A549 (cell line): ENCODE measurements around the gene SYNE3. TPM values are rescaled to one million over a fixed set of nuclear protein-coding genes. Genes with fewer than 3 reads are reported as not detected.

Source experiments
- ATAC-seq, 2 experiments: fragments of 200-7000 bp in 1 of 2; fragments of >200 bp in 1 of 2; cut with Nextera tagmentation in 1 of 2; cut with Tn5 transposase in 1 of 2; 3 replicates each; pipeline versions ENCODE4 v1.8.0 to v1.9.1; 2018 to 2020; ENCODE audit warnings: mild to moderate bottlenecking in 1 of 2, moderate library complexity in 1 of 2
- CTCF ChIA-PET: fragments of 300-600 bp; sonication (Branson Sonifier 250); formaldehyde crosslinking; extraction: SDS; loops from one replicate; lab custom pipeline; 2021; ENCODE audit warnings: antibody characterized with exemption, inconsistent platforms; lab: Yijun Ruan, JAX
- POLR2A ChIA-PET: fragments of 350-600 bp; formaldehyde crosslinking; extraction: SDS; loops from one replicate; lab custom pipeline; 2021; ENCODE audit warnings: antibody characterized with exemption, inconsistent platforms; lab: Yijun Ruan, JAX
- DNase-seq, 2 experiments: peaks; one replicate each; pipeline versions ENCODE4 v3.0.0 to v3.0.0-alpha.2; 2011 to 2016; ENCODE audit warnings: low read depth in 1 of 2, low spot score in 1 of 2
- FAIRE-seq: peaks from 2 replicates; lab custom pipeline; 2011; peaks lifted over from hg19 to GRCh38; lab: Jason Lieb, UNC
- H3K27ac ChIP-seq, 2 experiments: fragments of >200 bp; sonication (Bioruptor Twin); formaldehyde crosslinking; 3 replicates each; pipeline ENCODE4 v1.5.1; 2016 to 2017
- H3K4me1 ChIP-seq: fragments of >200 bp; sonication (Bioruptor Twin); formaldehyde crosslinking; 3 replicates; pipeline ENCODE4 v1.6.1; 2016
- H3K4me2 ChIP-seq: fragments of >200 bp; sonication (Bioruptor Twin); formaldehyde crosslinking; 3 replicates; pipeline ENCODE4 v1.6.1; 2016
- H3K4me3 ChIP-seq: fragments of >200 bp; sonication (Bioruptor Twin); formaldehyde crosslinking; 3 replicates; pipeline ENCODE4 v1.5.1; 2016
- H3K9me3 ChIP-seq: fragments of >200 bp; sonication (Bioruptor Twin); formaldehyde crosslinking; 3 replicates; pipeline ENCODE4 v1.6.1; 2016
- BHLHE40 ChIP-seq: IDR thresholded peaks from 2 replicates; pipeline ENCODE4 v1.6.1; 2012; ENCODE audit warnings: low read depth, low read length, inconsistent platforms
- CBX8 ChIP-seq: fragments of 200-600 bp; sonication (generic); IDR thresholded peaks from 2 replicates; pipeline ENCODE4 v1.6.1; 2016
- CHD4 ChIP-seq: fragments of 200-600 bp; sonication (generic); IDR thresholded peaks from 2 replicates; pipeline ENCODE4 v1.6.1; 2016; ENCODE audit warnings: antibody characterized with exemption, mild to moderate bottlenecking, borderline replicate concordance
- E2F6 ChIP-seq: IDR thresholded peaks from 2 replicates; pipeline ENCODE4 v1.6.1; 2012; ENCODE audit warnings: low read depth, borderline replicate concordance
- ELK1 ChIP-seq: fragments of 150-350 bp; IDR thresholded peaks from 2 replicates; pipeline ENCODE4 v1.6.1; 2014; ENCODE audit warnings: low read depth, mild to moderate bottlenecking, low read length
- HEYL ChIP-seq: fragments of 250-450 bp; sonication (Bioruptor Pico); IDR thresholded peaks from 2 replicates; pipeline ENCODE4 v1.8.0; 2021; ENCODE audit warnings: mild to moderate bottlenecking, moderate library complexity
- HOXA7 ChIP-seq: fragments of 250-450 bp; sonication (Bioruptor Pico); IDR thresholded peaks from 2 replicates; pipeline ENCODE4 v1.5.0; 2020; ENCODE audit warnings: mild to moderate bottlenecking, moderate library complexity
- HOXB13 ChIP-seq: fragments of 250-450 bp; sonication (Bioruptor Pico); IDR thresholded peaks from 2 replicates; pipeline ENCODE4 v1.5.0; 2020; ENCODE audit warnings: low read depth, mild to moderate bottlenecking, moderate library complexity
- JUNB ChIP-seq: fragments of >200 bp; sonication (Bioruptor Twin); formaldehyde crosslinking; IDR thresholded peaks from 2 replicates; pipeline ENCODE4 v1.6.1; 2016
- KDM1A ChIP-seq: fragments of 200-600 bp; sonication (generic); IDR thresholded peaks from 2 replicates; pipeline ENCODE4 v1.6.1; 2016; ENCODE audit warnings: low read depth, mild to moderate bottlenecking
- KDM5A ChIP-seq: fragments of 200-600 bp; sonication (generic); IDR thresholded peaks from 2 replicates; pipeline ENCODE4 v1.6.1; 2016; ENCODE audit warnings: antibody characterized with exemption, mild to moderate bottlenecking
- MYC ChIP-seq: IDR thresholded peaks from 2 replicates; pipeline ENCODE4 v1.6.1; 2012; ENCODE audit warnings: mild to moderate bottlenecking, inconsistent platforms, low read length, improper control_type of control experiment, borderline replicate concordance
- NFE2L2 ChIP-seq: fragments of 150-350 bp; conservative IDR thresholded peaks from 2 replicates; pipeline ENCODE4 v1.6.1; 2014; ENCODE audit warnings: low read length
- POLR2A ChIP-seq: IDR thresholded peaks from 2 replicates; pipeline ENCODE4 v1.6.1; 2012; ENCODE audit warnings: mild to moderate bottlenecking, low read length
- RAD21 ChIP-seq, 2 experiments: fragments of >200 bp in 1 of 2; sonication (Bioruptor Twin) in 1 of 2; formaldehyde crosslinking in 1 of 2; IDR thresholded peaks in 1 of 2; conservative IDR thresholded peaks in 1 of 2; 2 replicates in 1 of 2; 3 replicates in 1 of 2; pipeline ENCODE4 v1.6.1; 2012 to 2018; ENCODE audit warnings: inconsistent platforms in 1 of 2
- RNF2 ChIP-seq: fragments of 200-600 bp; sonication (generic); IDR thresholded peaks from 2 replicates; pipeline ENCODE4 v1.6.1; 2016; ENCODE audit warnings: low read depth, mild to moderate bottlenecking, antibody characterized with exemption, moderate library complexity, borderline replicate concordance
- ZFP36 ChIP-seq: fragments of 450-650 bp; IDR thresholded peaks from 2 replicates; pipeline ENCODE4 v1.6.1; 2014; ENCODE audit warnings: borderline replicate concordance; ENCODE audit not compliant: partially characterized antibody
- ZSCAN20 ChIP-seq: fragments of 250-450 bp; sonication (Bioruptor Pico); IDR thresholded peaks from 2 replicates; pipeline ENCODE4 v1.8.0; 2022; ENCODE audit warnings: mild to moderate bottlenecking, moderate library complexity
- WGBS: methylation state at CpG from one replicate; pipeline ENCODE4 v1.1.6; 2017; ENCODE audit errors: missing lambda C conversion rate; 5-methylcytosine and 5-hydroxymethylcytosine counted together
- polyA plus RNA-seq, 4 experiments: library from polyadenylated mRNA; depleted of rRNA in 3 of 4; stranded (reverse); fragments of >200 nt; fragmentation: RNase III in 1 of 4; extraction: RNeasy Plus Mini Kit Qiagen cat#74134 plus additional on column Dnase treatment in 1 of 4; gene quantifications; 2 replicates in 3 of 4; 3 replicates in 1 of 4; pipeline ENCODE4 v1.2.3, GENCODE V29; 2011 to 2017
- TF ChIP-seq, protein P1 (sequence below): fragments of 200-600 bp; sonication (generic); IDR thresholded peaks from 2 replicates; pipeline ENCODE4 v1.6.1; 2016; ENCODE audit warnings: antibody characterized with exemption, mild to moderate bottlenecking, moderate library complexity
- TF ChIP-seq, protein P2 (sequence below): fragments of >200 bp; sonication (Bioruptor Twin); formaldehyde crosslinking; IDR thresholded peaks from 3 replicates; pipeline ENCODE4 v1.5.1; 2016
- TF ChIP-seq, protein P3 (sequence below): fragments of 250-450 bp; sonication (Bioruptor Pico); IDR thresholded peaks from 2 replicates; pipeline ENCODE4 v1.5.0; 2020; ENCODE audit warnings: low read depth, mild to moderate bottlenecking, moderate library complexity

Gene SYNE3
- polyA plus RNA-seq, 2 of the 4 experiments (the other 2 are of a cell fraction) = 0.05 to 0.08 TPM

DNA sequence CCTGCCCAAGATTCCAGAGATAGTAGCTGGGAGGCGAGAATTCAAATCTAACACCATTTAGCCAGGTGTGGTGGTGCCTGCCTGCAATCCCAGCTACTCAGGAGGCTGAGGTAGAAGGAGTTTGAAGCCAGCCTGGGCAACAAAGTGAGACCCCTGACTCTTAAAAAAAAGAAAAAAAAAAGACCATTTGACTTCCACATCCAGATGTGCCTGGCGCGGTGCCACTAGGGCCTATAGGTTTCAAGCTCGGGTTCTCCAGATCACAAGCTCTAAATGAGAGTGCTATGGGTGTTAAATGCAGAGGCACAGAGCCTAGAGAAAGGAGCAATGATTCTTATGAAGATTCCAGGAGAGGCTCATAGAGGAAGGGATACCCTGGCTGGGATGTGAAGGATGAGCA is 22.5 kb downstream of the SYNE3 start (continued):
- TF ChIP-seq, protein P1, sequence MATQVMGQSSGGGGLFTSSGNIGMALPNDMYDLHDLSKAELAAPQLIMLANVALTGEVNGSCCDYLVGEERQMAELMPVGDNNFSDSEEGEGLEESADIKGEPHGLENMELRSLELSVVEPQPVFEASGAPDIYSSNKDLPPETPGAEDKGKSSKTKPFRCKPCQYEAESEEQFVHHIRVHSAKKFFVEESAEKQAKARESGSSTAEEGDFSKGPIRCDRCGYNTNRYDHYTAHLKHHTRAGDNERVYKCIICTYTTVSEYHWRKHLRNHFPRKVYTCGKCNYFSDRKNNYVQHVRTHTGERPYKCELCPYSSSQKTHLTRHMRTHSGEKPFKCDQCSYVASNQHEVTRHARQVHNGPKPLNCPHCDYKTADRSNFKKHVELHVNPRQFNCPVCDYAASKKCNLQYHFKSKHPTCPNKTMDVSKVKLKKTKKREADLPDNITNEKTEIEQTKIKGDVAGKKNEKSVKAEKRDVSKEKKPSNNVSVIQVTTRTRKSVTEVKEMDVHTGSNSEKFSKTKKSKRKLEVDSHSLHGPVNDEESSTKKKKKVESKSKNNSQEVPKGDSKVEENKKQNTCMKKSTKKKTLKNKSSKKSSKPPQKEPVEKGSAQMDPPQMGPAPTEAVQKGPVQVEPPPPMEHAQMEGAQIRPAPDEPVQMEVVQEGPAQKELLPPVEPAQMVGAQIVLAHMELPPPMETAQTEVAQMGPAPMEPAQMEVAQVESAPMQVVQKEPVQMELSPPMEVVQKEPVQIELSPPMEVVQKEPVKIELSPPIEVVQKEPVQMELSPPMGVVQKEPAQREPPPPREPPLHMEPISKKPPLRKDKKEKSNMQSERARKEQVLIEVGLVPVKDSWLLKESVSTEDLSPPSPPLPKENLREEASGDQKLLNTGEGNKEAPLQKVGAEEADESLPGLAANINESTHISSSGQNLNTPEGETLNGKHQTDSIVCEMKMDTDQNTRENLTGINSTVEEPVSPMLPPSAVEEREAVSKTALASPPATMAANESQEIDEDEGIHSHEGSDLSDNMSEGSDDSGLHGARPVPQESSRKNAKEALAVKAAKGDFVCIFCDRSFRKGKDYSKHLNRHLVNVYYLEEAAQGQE = no peak
- TF ChIP-seq RAD21 (conservative IDR thresholded peaks at IDR 0.05 in 1 of 2, IDR thresholded peaks at IDR 0.05 in 1 of 2) (no peak), CBX8 (no peak), HOXB13 (CRISPR knock-in tag) (no peak), RNF2 (no peak), KDM1A (no peak), ELK1 (no peak), POLR2A (no peak), ZSCAN20 (CRISPR knock-in tag) (no peak), E2F6 (no peak), BHLHE40 (no peak)

DNA sequence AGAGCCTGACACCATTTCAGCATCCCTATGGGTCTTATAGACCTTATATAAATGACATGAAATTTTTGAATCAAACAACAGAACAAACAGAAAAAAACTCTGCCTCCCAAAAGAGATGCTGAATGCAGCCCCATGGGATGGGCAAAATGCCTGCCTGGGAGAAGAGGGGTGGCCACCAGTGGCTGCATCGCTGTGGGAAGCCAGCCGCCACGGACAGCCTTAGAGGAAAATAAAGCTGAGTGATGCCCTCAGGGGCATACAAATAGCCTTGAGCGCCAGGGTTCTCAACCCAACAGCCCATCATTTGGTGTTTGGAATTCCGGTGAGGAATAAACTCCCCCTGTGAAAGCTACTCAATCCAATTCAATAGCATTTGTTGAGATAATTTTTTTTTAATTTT is 22.9 kb downstream of the SYNE3 start:
- WGBS = 92% methylated on average over 5 of the region's 5 CpGs
- Histone ChIP-seq H3K4me3 (no peak overlapping the region), H3K4me1 (peaks cover 6% of the 10 kb centered on the region; the same call in 1 of the 3 replicates), H3K27ac (no peak overlapping the region), H3K4me2 (no peak overlapping the region), H3K9me3 (no peaks in the 10 kb centered on the region)
- FAIRE-seq (no peak), DNase-seq (no peak), ATAC-seq (no peak)
- TF ChIP-seq CHD4 (no peak), HEYL (no peak), ELK1 (no peak), NFE2L2 (no peak), JUNB (no peak), HOXA7 (CRISPR knock-in tag) (no peak), ZSCAN20 (CRISPR knock-in tag) (no peak), KDM5A (no peak), HOXB13 (CRISPR knock-in tag) (no peak), CBX8 (no peak), MYC (no peak), BHLHE40 (no peak), ZFP36 (no peak)
- TF ChIP-seq, protein P2, sequence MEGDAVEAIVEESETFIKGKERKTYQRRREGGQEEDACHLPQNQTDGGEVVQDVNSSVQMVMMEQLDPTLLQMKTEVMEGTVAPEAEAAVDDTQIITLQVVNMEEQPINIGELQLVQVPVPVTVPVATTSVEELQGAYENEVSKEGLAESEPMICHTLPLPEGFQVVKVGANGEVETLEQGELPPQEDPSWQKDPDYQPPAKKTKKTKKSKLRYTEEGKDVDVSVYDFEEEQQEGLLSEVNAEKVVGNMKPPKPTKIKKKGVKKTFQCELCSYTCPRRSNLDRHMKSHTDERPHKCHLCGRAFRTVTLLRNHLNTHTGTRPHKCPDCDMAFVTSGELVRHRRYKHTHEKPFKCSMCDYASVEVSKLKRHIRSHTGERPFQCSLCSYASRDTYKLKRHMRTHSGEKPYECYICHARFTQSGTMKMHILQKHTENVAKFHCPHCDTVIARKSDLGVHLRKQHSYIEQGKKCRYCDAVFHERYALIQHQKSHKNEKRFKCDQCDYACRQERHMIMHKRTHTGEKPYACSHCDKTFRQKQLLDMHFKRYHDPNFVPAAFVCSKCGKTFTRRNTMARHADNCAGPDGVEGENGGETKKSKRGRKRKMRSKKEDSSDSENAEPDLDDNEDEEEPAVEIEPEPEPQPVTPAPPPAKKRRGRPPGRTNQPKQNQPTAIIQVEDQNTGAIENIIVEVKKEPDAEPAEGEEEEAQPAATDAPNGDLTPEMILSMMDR = no peak
- TF ChIP-seq, protein P3, sequence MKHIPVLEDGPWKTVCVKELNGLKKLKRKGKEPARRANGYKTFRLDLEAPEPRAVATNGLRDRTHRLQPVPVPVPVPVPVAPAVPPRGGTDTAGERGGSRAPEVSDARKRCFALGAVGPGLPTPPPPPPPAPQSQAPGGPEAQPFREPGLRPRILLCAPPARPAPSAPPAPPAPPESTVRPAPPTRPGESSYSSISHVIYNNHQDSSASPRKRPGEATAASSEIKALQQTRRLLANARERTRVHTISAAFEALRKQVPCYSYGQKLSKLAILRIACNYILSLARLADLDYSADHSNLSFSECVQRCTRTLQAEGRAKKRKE (CRISPR knock-in tag) = no peak
- CTCF ChIA-PET = interaction anchor here (1.2 to 3.2 kb wide), 3 partner anchors 8 to 34 kb away, joined by 3 to 10 read pairs (median 3); no protein-coding TSS in a partner anchor
- POLR2A ChIA-PET = no interaction called here
